Neural crest cell (in vitro differentiated cells): ENCODE measurements around the gene IL36A. TPM values are rescaled to one million over a fixed set of nuclear protein-coding genes. Genes with fewer than 3 reads are reported as not detected.

Experiments used
- DNase-seq: peaks from one replicate; pipeline ENCODE4 v3.0.0; 2021; ENCODE audit warnings: low read depth, mixed read lengths, low spot score
- H3K27ac Mint-ChIP-seq: one replicate; pipeline ENCODE4 v1.8.0; 2021; ENCODE audit warnings: mild to moderate bottlenecking, mixed read lengths; ENCODE audit not compliant: unreplicated experiment
- H3K27me3 Mint-ChIP-seq: 2 replicates; pipeline ENCODE4 v1.8.0; 2021; ENCODE audit warnings: low read depth, mild to moderate bottlenecking, mixed read lengths
- H3K36me3 Mint-ChIP-seq: 2 replicates; pipeline ENCODE4 v1.8.0; 2021; ENCODE audit warnings: low read depth, mild to moderate bottlenecking, mixed read lengths
- H3K4me1 Mint-ChIP-seq: 2 replicates; pipeline ENCODE4 v1.8.0; 2021; ENCODE audit warnings: mixed read lengths
- H3K4me3 Mint-ChIP-seq: one replicate; pipeline ENCODE4 v1.8.0; 2021; ENCODE audit warnings: mild to moderate bottlenecking, mixed read lengths
- H3K9me3 Mint-ChIP-seq: 2 replicates; pipeline ENCODE4 v1.8.0; 2021; ENCODE audit warnings: mixed read lengths
- total RNA-seq: library from RNA; stranded (reverse); gene quantifications from 2 replicates; pipeline ENCODE4 v1.2.1, GENCODE V29; 2021
- TF ChIP-seq, protein P1 (sequence below): fragments of 200-600 bp; sonication (generic); conservative IDR thresholded peaks from 2 replicates; pipeline ENCODE4 v1.5.0; 2021; ENCODE audit warnings: antibody characterized with exemption, mild to moderate bottlenecking

Gene IL36A
- total RNA-seq, 1 donor from 2014 or later: not detected

DNA sequence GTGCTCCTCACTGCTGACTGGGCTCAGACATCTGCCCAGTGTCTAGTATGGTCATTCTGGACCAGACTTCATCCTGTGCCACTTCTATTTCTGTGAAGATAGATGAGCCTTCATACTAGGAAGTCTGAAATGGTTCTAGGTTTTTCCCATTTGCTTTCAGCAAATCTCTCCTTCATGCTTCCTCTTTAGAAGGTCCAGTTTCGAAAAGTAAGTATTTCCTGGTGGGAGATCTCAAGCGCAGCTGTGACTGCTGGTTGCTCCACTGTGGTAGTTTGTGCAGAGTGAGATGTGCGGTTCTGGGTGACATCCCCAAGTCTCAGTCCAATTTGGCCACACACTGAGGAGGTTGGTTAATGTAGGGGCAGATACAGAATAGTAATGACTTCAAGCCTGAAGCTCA lies 33.0 kb downstream of the IL36A start:
- H3K4me1 Mint-ChIP-seq: no peaks in the 10 kb centered on the region
- no peak overlapping the region for H3K4me3 Mint-ChIP-seq
- no peak overlapping the region for H3K27ac Mint-ChIP-seq
- no peak for DNase-seq
- H3K36me3 Mint-ChIP-seq: no peaks in the 10 kb centered on the region
- TF ChIP-seq, protein P1, sequence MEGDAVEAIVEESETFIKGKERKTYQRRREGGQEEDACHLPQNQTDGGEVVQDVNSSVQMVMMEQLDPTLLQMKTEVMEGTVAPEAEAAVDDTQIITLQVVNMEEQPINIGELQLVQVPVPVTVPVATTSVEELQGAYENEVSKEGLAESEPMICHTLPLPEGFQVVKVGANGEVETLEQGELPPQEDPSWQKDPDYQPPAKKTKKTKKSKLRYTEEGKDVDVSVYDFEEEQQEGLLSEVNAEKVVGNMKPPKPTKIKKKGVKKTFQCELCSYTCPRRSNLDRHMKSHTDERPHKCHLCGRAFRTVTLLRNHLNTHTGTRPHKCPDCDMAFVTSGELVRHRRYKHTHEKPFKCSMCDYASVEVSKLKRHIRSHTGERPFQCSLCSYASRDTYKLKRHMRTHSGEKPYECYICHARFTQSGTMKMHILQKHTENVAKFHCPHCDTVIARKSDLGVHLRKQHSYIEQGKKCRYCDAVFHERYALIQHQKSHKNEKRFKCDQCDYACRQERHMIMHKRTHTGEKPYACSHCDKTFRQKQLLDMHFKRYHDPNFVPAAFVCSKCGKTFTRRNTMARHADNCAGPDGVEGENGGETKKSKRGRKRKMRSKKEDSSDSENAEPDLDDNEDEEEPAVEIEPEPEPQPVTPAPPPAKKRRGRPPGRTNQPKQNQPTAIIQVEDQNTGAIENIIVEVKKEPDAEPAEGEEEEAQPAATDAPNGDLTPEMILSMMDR: no peak
- peaks cover 3% of the 10 kb centered on the region for H3K9me3 Mint-ChIP-seq
- peaks cover 39% of the 10 kb centered on the region for H3K27me3 Mint-ChIP-seq

DNA sequence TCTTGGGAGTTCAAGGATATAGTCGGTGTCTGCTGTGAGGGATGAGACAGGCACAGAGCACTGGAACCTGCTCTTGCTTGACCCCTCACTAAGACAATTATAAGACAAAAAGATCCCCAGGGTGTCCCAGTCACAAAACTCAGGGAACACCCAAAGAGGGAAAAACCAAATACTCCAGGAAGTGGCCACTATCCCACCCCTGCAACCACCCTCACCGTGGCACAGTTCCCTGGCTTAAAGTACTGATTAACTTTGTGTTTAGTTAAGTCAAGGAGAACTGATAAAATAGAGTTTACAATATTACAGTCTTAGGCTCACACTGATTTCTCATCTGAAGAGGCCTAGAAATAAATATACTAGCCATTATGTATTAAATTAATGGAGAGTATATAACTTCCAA lies 33.9 kb downstream of the IL36A start:
- no peak for DNase-seq
- H3K4me1 Mint-ChIP-seq: no peaks in the 10 kb centered on the region
- H3K9me3 Mint-ChIP-seq: peaks cover 3% of the 10 kb centered on the region
- no peak overlapping the region for H3K4me3 Mint-ChIP-seq
- H3K36me3 Mint-ChIP-seq: no peaks in the 10 kb centered on the region
- TF ChIP-seq, protein P1: no peak
- H3K27ac Mint-ChIP-seq: no peak overlapping the region
- H3K27me3 Mint-ChIP-seq: peaks cover 41% of the 10 kb centered on the region

DNA sequence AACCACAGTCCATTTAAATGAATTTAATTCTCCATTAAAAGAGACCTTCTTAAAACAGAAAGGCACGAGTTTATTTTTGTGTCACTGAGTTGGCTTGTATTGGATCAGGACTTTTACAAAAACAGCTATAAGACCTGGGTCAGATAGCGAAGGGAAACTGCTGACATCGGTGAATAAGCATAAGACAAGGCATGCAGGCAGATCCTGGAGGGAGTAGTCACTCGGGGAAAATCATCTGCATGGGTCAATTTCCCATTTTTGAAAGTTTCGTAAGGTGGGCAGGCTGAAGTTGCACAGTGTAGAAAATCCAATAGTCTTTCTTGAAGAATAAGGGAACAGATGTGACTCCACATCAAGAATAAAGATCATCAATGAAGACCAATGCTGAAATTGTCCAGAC lies 34.5 kb downstream of the IL36A start:
- H3K27me3 Mint-ChIP-seq: peaks cover 40% of the 10 kb centered on the region
- H3K4me3 Mint-ChIP-seq: no peak overlapping the region
- DNase-seq: no peak
- H3K27ac Mint-ChIP-seq: no peak overlapping the region
- no peaks in the 10 kb centered on the region for H3K4me1 Mint-ChIP-seq
- TF ChIP-seq, protein P1: no peak
- peaks cover 3% of the 10 kb centered on the region for H3K9me3 Mint-ChIP-seq
- H3K36me3 Mint-ChIP-seq: no peaks in the 10 kb centered on the region

DNA sequence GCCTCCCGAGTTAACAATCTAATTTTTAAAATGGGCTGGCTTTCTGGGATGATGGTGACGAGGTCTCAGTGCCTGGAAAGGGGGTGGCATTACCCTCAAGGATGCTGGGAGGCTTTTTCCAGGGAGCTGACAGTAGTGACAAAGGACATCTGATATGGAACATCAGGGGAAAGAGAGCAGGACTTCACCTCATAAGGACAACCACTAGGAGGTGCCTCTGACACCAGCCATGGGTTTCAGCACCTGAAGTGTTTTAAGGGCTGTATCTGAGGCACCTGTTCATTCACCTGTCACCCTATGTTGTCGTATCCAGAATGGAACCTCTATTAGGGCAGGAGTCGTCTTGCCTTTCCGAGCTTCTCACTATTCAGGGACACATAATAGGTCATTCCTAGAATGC lies 36.6 kb downstream of the IL36A start:
- Mint-ChIP-seq H3K4me3 (no peak overlapping the region), H3K36me3 (no peaks in the 10 kb centered on the region), H3K27me3 (peaks cover 48% of the 10 kb centered on the region), H3K27ac (peak overlapping the region; percentile 45), H3K9me3 (peaks cover 8% of the 10 kb centered on the region), H3K4me1 (no peaks in the 10 kb centered on the region)
- DNase-seq: no peak
- TF ChIP-seq, protein P1: no peak

DNA sequence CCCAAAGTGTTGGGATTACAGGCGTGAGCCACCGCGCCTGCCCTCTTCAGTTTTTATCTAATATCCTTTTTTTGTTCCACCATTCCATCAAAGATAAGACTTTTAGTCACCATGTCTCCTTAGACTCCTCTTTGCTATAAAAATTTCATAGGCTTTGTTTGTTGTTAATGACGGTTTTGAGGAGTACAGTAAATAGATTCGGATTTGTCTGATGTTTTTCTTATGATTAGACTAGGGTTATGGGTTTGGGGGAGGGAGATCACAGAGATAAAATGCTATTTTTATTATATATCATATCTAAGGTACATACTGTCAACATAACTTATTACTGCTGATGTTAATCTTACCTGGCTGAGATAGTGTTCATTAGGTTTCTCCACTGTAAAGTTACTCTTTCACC lies 41.2 kb downstream of the IL36A start:
- no peak for DNase-seq
- Mint-ChIP-seq H3K36me3 (no peaks in the 10 kb centered on the region), H3K27ac (no peak overlapping the region), H3K27me3 (peaks cover 29% of the 10 kb centered on the region), H3K9me3 (peaks cover 10% of the 10 kb centered on the region), H3K4me3 (no peak overlapping the region), H3K4me1 (no peaks in the 10 kb centered on the region)
- TF ChIP-seq, protein P1: no peak
